Activated naive CD4-positive, alpha-beta T cell treated with anti-CD3 and anti-CD28 coated beads, Interleukin-2, amount 50 U/mL, for 72 hours (primary cell): ENCODE results near the gene SMC5. TPM values are rescaled to one million over a fixed set of nuclear protein-coding genes. Genes with fewer than 3 reads are reported as not detected.
"Not testable (repeated sequence)": the region's sequence is repeated elsewhere in the genome, so short reads cannot be mapped to it uniquely, and the experiment has no call there.

Experiments
- ATAC-seq, 2 donors: fragments of 150-1000 bp; cut with Tn5 transposase; 2 replicates each; pipeline ENCODE4 v1.10.0; 2021; ENCODE audit warnings: mild to moderate bottlenecking in 2 of 2, moderate library complexity in 2 of 2
- DNase-seq, 2 donors: peaks; one replicate each; pipeline ENCODE4 v3.0.0; 2021 to 2022; ENCODE audit warnings: low spot score in 2 of 2
- H3K27ac Mint-ChIP-seq, 2 donors: one replicate each; pipeline ENCODE4 v1.8.0; 2022; ENCODE audit warnings: mild to moderate bottlenecking in 2 of 2, mixed read lengths in 2 of 2
- H3K36me3 Mint-ChIP-seq, 2 donors: one replicate each; pipeline ENCODE4 v1.8.0; 2022; ENCODE audit warnings: mixed read lengths in 2 of 2
- H3K9me3 Mint-ChIP-seq, 2 donors: one replicate each; pipeline ENCODE4 v1.8.0; 2022; ENCODE audit warnings: mixed read lengths in 2 of 2
- total RNA-seq, 2 donors: library from RNA; stranded (reverse); gene quantifications; one replicate each; pipeline ENCODE4 v1.2.3, GENCODE V29; 2022

SMC5 gene
- total RNA-seq, 2 donors from 2014 or later = 39.8 to 45.7 TPM

- peaks cover 28 to 30% of the 10 kb centered on the region in 2 donors for H3K36me3 Mint-ChIP-seq
- DNase-seq (no peak), ATAC-seq (no peak)
Measured at GRCh38 chr9:70304810-70305209, 46.0 kb downstream of the SMC5 start.

GRCh38 chr9:70315389-70315788 lies 56.6 kb downstream of the SMC5 start:
- ATAC-seq (no peak), DNase-seq (no peak)
- peaks cover 6 to 20% of the 10 kb centered on the region in 2 donors for H3K36me3 Mint-ChIP-seq
- no peak overlapping the region for H3K27ac Mint-ChIP-seq
- H3K9me3 Mint-ChIP-seq = no peaks in the 10 kb centered on the region

More at GRCh38 chr9:70304810-70305209, 46.0 kb downstream of the SMC5 start:
- no peak overlapping the region for H3K27ac Mint-ChIP-seq
- H3K9me3 Mint-ChIP-seq = no peaks in the 10 kb centered on the region

- DNase-seq (no peak), ATAC-seq (no peak)
- H3K27ac Mint-ChIP-seq = no peak overlapping the region
- peaks cover 8 to 20% of the 10 kb centered on the region in 2 donors for H3K36me3 Mint-ChIP-seq
- no peaks in the 10 kb centered on the region for H3K9me3 Mint-ChIP-seq
Measured at GRCh38 chr9:70318002-70318401, 59.2 kb downstream of the SMC5 start.

- peaks cover 29 to 54% of the 10 kb centered on the region in 2 donors for H3K36me3 Mint-ChIP-seq
- DNase-seq = no peak
Measured at GRCh38 chr9:70322096-70322495, 63.3 kb downstream of the SMC5 start.

GRCh38 chr9:70324963-70325362 lies 66.2 kb downstream of the SMC5 start:
- DNase-seq (no peak), ATAC-seq (peak; percentile 59 to 94)
- Mint-ChIP-seq H3K27ac (peak overlapping the region; percentile 61 to 71), H3K36me3 (peaks cover 43 to 75% of the 10 kb centered on the region in 2 donors), H3K9me3 (no peaks in the 10 kb centered on the region)

More at GRCh38 chr9:70322096-70322495, 63.3 kb downstream of the SMC5 start:
- ATAC-seq = no peak
- Mint-ChIP-seq H3K27ac (no peak overlapping the region), H3K9me3 (no peaks in the 10 kb centered on the region)

- DNase-seq, H3K9me3 Mint-ChIP-seq, H3K27ac Mint-ChIP-seq, ATAC-seq: not testable (repeated sequence)
- peaks cover 35 to 55% of the 10 kb centered on the region in 2 donors for H3K36me3 Mint-ChIP-seq
Measured at GRCh38 chr9:70328625-70329024, 69.8 kb downstream of the SMC5 start.

- no peaks in the 10 kb centered on the region for H3K9me3 Mint-ChIP-seq
- H3K27ac Mint-ChIP-seq = no peak overlapping the region
- ATAC-seq = no peak
- DNase-seq = no peak
- peaks cover 0 to 6% of the 10 kb centered on the region in 2 donors for H3K36me3 Mint-ChIP-seq
Measured at GRCh38 chr9:70340572-70340971, 81.8 kb downstream of the SMC5 start.

- H3K27ac Mint-ChIP-seq = peak overlapping the region in 1 of 2 donors; percentile 63
- DNase-seq (no peak), ATAC-seq (no peak)
- H3K36me3 Mint-ChIP-seq = peaks cover 0 to 10% of the 10 kb centered on the region in 2 donors
- no peaks in the 10 kb centered on the region for H3K9me3 Mint-ChIP-seq
Measured at GRCh38 chr9:70347046-70347445, 88.3 kb downstream of the SMC5 start.

GRCh38 chr9:70352356-70352755 lies 93.6 kb downstream of the SMC5 start:
- H3K27ac Mint-ChIP-seq = no peak overlapping the region
- H3K36me3 Mint-ChIP-seq = peaks cover 0 to 8% of the 10 kb centered on the region in 2 donors

GRCh38 chr9:70352802-70353201 lies 94.0 kb downstream of the SMC5 start:
- Mint-ChIP-seq H3K27ac (no peak overlapping the region), H3K9me3 (no peaks in the 10 kb centered on the region), H3K36me3 (peaks cover 0 to 5% of the 10 kb centered on the region in 2 donors)
- DNase-seq (no peak), ATAC-seq (no peak)

More at GRCh38 chr9:70352356-70352755, 93.6 kb downstream of the SMC5 start:
- H3K9me3 Mint-ChIP-seq = no peaks in the 10 kb centered on the region
- DNase-seq = no peak
- no peak for ATAC-seq

- Mint-ChIP-seq H3K36me3 (peaks cover 0 to 5% of the 10 kb centered on the region in 2 donors), H3K27ac (peak overlapping the region in 1 of 2 donors; percentile 79), H3K9me3 (no peaks in the 10 kb centered on the region)
- DNase-seq (no peak), ATAC-seq (no peak)
Measured at GRCh38 chr9:70355801-70356200, 97.0 kb downstream of the SMC5 start.

GRCh38 chr9:70362952-70363351 lies 104.2 kb downstream of the SMC5 start:
- no peaks in the 10 kb centered on the region for H3K36me3 Mint-ChIP-seq
- DNase-seq = no peak
- H3K9me3 Mint-ChIP-seq = peaks cover 0 to 4% of the 10 kb centered on the region in 2 donors
- ATAC-seq = peak in 1 of 2 donors; percentile 26
- H3K27ac Mint-ChIP-seq = no peak overlapping the region

- Mint-ChIP-seq H3K9me3 (peaks cover 0 to 4% of the 10 kb centered on the region in 2 donors), H3K36me3 (no peaks in the 10 kb centered on the region), H3K27ac (no peak overlapping the region)
- ATAC-seq = no peak
- DNase-seq = no peak
Measured at GRCh38 chr9:70363760-70364159, 105.0 kb downstream of the SMC5 start.

- Mint-ChIP-seq H3K36me3 (no peaks in the 10 kb centered on the region), H3K9me3 (peaks cover 0 to 4% of the 10 kb centered on the region in 2 donors), H3K27ac (no peak overlapping the region)
- ATAC-seq = no peak
- DNase-seq = no peak
Measured at GRCh38 chr9:70367305-70367930, 108.6 kb downstream of the SMC5 start.

GRCh38 chr9:70374962-70375618 lies 116.3 kb downstream of the SMC5 start:
- ATAC-seq (no peak), DNase-seq (no peak)
- no peak overlapping the region for H3K27ac Mint-ChIP-seq
- H3K36me3 Mint-ChIP-seq = no peaks in the 10 kb centered on the region
- H3K9me3 Mint-ChIP-seq = no peaks in the 10 kb centered on the region

GRCh38 chr9:70382046-70382708 lies 123.4 kb downstream of the SMC5 start:
- no peak for ATAC-seq
- no peaks in the 10 kb centered on the region for H3K9me3 Mint-ChIP-seq

More at GRCh38 chr9:70382046-70382708, 123.4 kb downstream of the SMC5 start:
- no peak for DNase-seq
- Mint-ChIP-seq H3K27ac (peak overlapping the region in 1 of 2 donors; percentile 2), H3K36me3 (peaks cover 0 to 10% of the 10 kb centered on the region in 2 donors)
